ENCODE measurements around the gene NDUFS8. TPM values are rescaled to one million over a fixed set of nuclear protein-coding genes. Genes with fewer than 3 reads are reported as not detected.

NDUFS8 gene
- total and polyA plus RNA-seq, 10 of the 15 experiments (the other 5 are each of a cell fraction or from before 2014, with no cell fraction given): 17.6 to 308 (median 120) TPM

DNA sequence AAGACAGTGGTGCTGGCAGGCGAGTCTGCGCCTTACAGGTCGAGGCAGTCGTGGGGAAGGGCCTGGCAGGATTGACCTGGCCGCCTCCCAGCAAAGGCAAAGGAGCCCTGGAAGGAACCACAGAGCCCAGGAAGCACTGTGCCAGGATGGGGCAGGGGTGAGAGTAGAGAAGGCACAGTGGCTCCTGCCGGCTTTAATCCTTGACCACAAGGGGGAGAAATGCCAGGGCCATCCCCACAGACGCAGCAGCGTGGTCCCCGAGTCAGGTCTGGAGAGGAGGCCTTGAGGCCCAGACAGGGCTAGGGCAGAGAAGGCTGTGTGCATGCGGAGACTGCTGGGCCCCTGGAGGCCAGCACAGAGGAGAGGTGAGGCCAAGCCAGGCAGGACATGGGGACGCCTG lies 9.9 kb upstream of the NDUFS8 start (continued):
- TF ChIP-seq, protein P1, sequence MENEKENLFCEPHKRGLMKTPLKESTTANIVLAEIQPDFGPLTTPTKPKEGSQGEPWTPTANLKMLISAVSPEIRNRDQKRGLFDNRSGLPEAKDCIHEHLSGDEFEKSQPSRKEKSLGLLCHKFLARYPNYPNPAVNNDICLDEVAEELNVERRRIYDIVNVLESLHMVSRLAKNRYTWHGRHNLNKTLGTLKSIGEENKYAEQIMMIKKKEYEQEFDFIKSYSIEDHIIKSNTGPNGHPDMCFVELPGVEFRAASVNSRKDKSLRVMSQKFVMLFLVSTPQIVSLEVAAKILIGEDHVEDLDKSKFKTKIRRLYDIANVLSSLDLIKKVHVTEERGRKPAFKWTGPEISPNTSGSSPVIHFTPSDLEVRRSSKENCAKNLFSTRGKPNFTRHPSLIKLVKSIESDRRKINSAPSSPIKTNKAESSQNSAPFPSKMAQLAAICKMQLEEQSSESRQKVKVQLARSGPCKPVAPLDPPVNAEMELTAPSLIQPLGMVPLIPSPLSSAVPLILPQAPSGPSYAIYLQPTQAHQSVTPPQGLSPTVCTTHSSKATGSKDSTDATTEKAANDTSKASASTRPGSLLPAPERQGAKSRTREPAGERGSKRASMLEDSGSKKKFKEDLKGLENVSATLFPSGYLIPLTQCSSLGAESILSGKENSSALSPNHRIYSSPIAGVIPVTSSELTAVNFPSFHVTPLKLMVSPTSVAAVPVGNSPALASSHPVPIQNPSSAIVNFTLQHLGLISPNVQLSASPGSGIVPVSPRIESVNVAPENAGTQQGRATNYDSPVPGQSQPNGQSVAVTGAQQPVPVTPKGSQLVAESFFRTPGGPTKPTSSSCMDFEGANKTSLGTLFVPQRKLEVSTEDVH (IDR thresholded peaks at IDR 0.05; ENCODE audit: low read depth, partially characterized antibody): no peak

DNA sequence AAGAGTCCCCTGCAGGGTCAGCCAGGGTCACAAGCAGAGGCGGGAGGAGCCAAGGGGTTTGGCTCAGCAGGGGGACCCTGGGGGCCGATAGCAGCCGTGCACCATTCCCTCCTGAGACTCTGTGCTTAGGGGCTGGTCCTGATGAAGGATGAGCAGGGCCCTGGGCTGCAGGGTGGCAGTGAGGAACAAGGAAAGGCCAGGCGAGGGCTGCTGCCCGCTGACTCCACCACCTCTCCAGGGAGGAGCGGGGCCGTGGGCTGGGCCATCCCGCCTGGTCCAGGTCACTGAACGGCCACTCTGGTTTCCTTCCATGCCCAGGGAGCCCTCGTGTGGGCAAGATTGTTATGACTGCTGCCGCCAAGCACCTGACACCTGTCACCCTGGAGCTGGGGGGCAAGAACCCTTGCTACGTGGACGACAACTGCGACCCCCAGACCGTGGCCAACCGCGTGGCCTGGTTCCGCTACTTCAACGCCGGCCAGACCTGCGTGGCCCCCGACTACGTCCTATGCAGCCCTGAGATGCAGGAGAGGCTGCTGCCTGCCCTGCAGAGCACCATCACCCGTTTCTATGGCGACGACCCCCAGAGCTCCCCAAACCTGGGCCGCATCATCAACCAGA lies 9.2 kb upstream of the NDUFS8 start:
- H3K4me1 ChIP-seq (ENCODE audit: control insufficient read depth, insufficient read depth, low read length): peaks cover 3% of the 10 kb centered on the region; the same call in 1 of the 2 replicates
- H3K4me3 ChIP-seq: no peak overlapping the region
- TF ChIP-seq RFX5 (IDR thresholded peaks at IDR 0.05; ENCODE audit: low read depth, low read length) (no peak), RUNX3 (IDR thresholded peaks at IDR 0.05; ENCODE audit: low read length) (no peak), ZNF24 (IDR thresholded peaks at IDR 0.05) (no peak)
- TF ChIP-seq, protein P2, sequence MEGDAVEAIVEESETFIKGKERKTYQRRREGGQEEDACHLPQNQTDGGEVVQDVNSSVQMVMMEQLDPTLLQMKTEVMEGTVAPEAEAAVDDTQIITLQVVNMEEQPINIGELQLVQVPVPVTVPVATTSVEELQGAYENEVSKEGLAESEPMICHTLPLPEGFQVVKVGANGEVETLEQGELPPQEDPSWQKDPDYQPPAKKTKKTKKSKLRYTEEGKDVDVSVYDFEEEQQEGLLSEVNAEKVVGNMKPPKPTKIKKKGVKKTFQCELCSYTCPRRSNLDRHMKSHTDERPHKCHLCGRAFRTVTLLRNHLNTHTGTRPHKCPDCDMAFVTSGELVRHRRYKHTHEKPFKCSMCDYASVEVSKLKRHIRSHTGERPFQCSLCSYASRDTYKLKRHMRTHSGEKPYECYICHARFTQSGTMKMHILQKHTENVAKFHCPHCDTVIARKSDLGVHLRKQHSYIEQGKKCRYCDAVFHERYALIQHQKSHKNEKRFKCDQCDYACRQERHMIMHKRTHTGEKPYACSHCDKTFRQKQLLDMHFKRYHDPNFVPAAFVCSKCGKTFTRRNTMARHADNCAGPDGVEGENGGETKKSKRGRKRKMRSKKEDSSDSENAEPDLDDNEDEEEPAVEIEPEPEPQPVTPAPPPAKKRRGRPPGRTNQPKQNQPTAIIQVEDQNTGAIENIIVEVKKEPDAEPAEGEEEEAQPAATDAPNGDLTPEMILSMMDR (IDR thresholded peaks at IDR 0.05 in 2 of 3, conservative IDR thresholded peaks at IDR 0.05 in 1 of 3; ENCODE audit: control insufficient read depth in 2 of 3, extremely low read depth in 1 of 3, insufficient read depth in 1 of 3, low read depth in 3 of 3, low read length in 3 of 3): peak; percentile 11 to 41 (median 26); a peak in 3 of 6 replicates
- TF ChIP-seq, protein P3, sequence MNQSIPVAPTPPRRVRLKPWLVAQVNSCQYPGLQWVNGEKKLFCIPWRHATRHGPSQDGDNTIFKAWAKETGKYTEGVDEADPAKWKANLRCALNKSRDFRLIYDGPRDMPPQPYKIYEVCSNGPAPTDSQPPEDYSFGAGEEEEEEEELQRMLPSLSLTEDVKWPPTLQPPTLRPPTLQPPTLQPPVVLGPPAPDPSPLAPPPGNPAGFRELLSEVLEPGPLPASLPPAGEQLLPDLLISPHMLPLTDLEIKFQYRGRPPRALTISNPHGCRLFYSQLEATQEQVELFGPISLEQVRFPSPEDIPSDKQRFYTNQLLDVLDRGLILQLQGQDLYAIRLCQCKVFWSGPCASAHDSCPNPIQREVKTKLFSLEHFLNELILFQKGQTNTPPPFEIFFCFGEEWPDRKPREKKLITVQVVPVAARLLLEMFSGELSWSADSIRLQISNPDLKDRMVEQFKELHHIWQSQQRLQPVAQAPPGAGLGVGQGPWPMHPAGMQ (IDR thresholded peaks at IDR 0.05; ENCODE audit: borderline replicate concordance): no peak
- FAIRE-seq: no peak
- H3K27me3 ChIP-seq (replicated peaks in 1 of 2; ENCODE audit: control insufficient read depth in 2 of 2, insufficient read depth in 2 of 2, low read length in 1 of 2): no peaks in the 10 kb centered on the region; a peak in 1 of 4 replicates
- intact Hi-C loops (cut with micrococcal nuclease; ENCODE audit: unreplicated experiment) (loop anchor here (10.0 kb wide), 1 partner anchor 434 kb away; no protein-coding TSS in a partner anchor), in situ Hi-C loops (cut with MboI) (no loop called here)
- H4K20me1 ChIP-seq (ENCODE audit: control insufficient read depth, insufficient read depth): no peaks in the 10 kb centered on the region
- ChIA-PET SMC1A (ENCODE audit: uncharacterized antibody, unreplicated experiment) (no interaction called here), RAD21 (ENCODE audit: unreplicated experiment) (interaction anchor here (0.8 kb wide), 1 partner anchor 12 kb away, joined by 3 read pairs; no protein-coding TSS in a partner anchor), CTCF (interaction anchor here (1.1 kb wide), 1 partner anchor 13 kb away, joined by 4 read pairs; no protein-coding TSS in a partner anchor), POLR2A (no interaction called here)
- no TSS peak for BruUV-seq (replicated peaks)
- no peaks in the 10 kb centered on the region for H3K79me2 ChIP-seq (ENCODE audit: control insufficient read depth, insufficient read depth, low read length)
- no peaks in the 10 kb centered on the region for H3K36me3 ChIP-seq (ENCODE audit: control insufficient read depth in 2 of 2, insufficient read depth in 2 of 2, low read length in 1 of 2)
- H2AFZ ChIP-seq (ENCODE audit: control insufficient read depth, low read depth, low read length): no peak overlapping the region
- H3K9ac ChIP-seq (ENCODE audit: control insufficient read depth, insufficient read depth, low read length): no peak overlapping the region
- no peak for DNase-seq (ENCODE audit: low read depth, low spot score)
- H3K27ac ChIP-seq (ENCODE audit: control insufficient read depth, insufficient read depth): no peak overlapping the region
- 18% methylated on average over 25 of the region's 27 CpGs for WGBS (ENCODE audit: insufficient coverage, insufficient replicate concordance, low lambda C conversion rate, missing lambda C conversion rate)
- H3K9me3 ChIP-seq (replicated peaks; ENCODE audit: control insufficient read depth, insufficient read depth, low read length): no peaks in the 10 kb centered on the region
- H3K4me2 ChIP-seq (ENCODE audit: control insufficient read depth, insufficient read depth): no peak overlapping the region
- ATAC-seq: peak; percentile 38; the same call in 2 of the 3 replicates

Measured in GM12878 (cell line).